SK-N-MC (cell line): ENCODE results near the gene HCN1.

Source experiments
- EZH2 ChIP-seq: fragments of 200-600 bp; sonication (generic); IDR thresholded peaks from one replicate; pipeline ENCODE4 v1.6.1; 2017; ENCODE audit warnings: antibody characterized with exemption
- FOXP2 ChIP-seq: optimal IDR thresholded peaks from 2 replicates; pipeline ENCODE3; 2011; ENCODE audit warnings: mild to moderate bottlenecking, moderate library complexity; ENCODE audit not compliant: insufficient read depth; ENCODE audit errors: extremely low read length, control extremely low read depth
- POLR2AphosphoS5 ChIP-seq: IDR thresholded peaks from 2 replicates; pipeline ENCODE4 v1.6.1; 2012; ENCODE audit warnings: mild to moderate bottlenecking, low read depth, low read length, borderline replicate concordance

DNA sequence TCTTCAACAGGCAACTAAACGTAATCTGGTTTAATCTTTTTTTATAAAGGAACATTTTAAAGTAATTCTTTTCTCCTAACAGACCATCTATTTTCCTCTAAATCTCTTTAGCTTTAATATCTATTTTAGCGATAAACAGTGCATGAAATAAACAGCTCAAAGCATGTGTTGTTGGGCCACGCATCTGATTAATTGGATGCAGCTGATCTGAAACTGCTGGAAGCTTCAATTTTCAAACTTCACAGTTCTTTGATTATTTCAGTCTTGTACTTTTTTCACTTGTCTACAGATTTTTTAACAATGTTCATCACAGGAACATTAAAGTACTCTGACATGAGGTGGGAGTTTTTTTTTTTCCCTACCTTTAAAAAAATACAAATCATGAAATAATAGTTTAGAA, 443.6 kb downstream of the HCN1 start:
- TF ChIP-seq EZH2 (no peak), POLR2AphosphoS5 (no peak), FOXP2 (no peak)
